NCI-H82 (cell line): ENCODE data around the gene AFAP1L1.

ENCODE experiments used
- DNase-seq: peaks from one replicate; lab custom pipeline; 2025; lab: John Stamatoyannopoulos, UW

Gene AFAP1L1

DNA sequence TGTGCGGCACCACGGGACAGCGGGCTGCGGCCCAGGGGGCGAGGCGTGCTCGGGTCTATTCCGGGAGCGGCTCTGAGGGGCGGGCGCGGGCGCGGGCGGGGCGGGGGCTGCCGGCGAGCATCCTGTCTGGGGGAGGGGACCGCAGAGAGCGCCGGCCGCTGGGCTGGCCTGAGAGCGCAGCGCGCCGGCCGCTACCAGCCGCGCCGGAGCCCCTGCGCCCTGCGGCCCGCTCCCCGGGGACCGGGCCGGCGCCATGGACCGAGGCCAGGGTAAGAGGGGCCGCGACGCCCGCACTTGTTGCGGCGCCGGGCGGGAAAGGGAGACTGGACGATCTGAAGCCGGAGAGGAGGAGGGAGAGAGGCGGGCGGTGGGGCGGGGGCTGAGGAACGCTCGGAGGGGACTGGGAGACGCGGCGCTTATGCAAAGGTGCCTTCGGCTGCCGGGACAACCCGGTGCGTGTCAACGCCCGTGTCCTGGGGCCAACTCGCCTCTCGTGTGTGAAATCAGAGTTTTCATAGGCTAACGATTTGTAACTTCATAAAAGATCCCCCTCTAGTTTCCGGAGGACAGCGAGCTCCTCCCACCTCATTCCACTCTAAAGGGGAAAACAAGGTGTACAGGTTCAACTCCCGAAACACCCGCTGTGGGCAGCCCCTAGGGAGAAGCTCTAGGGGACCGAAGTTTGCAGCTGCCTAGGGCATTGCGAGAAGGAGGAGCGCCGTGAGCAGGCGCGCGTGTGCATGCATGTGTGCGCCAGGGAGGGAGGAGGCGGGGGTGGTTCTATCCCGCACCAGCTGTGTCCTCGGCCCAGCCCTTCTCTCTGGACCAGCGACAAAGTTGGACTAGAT lies at the start of gene AFAP1L1:
Gene AFAP1L1 (plus strand): TSS at position 144 of the 848 bp plus-strand sequence. CDS start 110 bp downstream, at position 254.
- peak; percentile 73 for DNase-seq

- no peak for DNase-seq
Measured at GRCh38 chr5:149223081-149223848, 48.4 kb upstream of the AFAP1L1 start.

DNA sequence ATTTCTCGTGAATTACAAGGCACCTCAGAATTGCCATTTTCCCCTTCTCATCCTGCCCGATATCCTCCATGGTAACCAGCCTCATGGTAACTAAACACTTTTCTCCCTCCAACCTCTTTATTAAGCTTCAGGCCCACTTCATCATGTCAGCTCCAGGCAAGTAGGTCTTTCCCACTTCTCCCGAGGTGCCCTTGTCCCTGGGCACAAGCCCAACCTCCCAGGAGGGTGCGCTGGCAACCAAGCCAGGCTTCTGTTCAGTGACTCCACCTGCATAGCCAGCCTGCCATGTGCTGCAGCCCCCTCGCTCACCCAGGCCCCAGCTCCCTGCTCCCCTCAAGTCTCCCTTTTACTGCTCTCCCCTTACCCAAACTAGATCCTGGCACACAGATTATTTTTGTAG lies 47.4 kb upstream of the AFAP1L1 start:
- DNase-seq = no peak

DNA sequence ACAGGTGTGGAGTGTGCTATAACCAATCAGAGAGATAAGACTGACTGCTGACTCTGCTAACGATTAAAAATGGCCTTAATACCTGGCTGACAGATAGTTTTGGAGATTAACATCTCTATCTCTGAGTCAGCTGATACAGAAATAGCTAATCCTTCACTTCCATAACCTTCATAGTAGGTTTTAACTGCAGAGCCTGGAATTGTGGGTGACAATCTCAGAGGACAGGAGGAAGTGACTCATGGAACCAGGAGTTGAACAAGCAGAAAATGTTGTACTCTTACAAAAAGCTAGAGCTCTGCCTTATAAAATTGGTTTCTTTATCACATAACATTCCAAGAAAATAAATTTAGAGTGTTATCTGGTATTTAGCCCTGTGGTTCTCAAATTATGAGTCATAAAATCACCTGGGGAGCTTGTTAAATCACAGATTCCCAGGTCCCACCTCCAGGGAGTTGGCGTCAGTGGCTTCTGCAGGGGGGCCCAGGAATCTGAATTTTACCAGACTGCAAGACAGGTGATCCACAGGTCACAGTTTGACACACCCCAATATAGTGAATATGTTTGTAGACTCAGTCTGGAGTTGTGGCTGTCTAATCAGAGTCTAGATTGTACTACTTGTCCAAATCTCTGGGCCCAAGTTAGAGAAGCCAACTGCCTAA lies 44.4 kb upstream of the AFAP1L1 start:
- DNase-seq = peak; percentile 23

GRCh38 chr5:149228618-149229297 lies 42.9 kb upstream of the AFAP1L1 start:
- peak; percentile 77 for DNase-seq

DNA sequence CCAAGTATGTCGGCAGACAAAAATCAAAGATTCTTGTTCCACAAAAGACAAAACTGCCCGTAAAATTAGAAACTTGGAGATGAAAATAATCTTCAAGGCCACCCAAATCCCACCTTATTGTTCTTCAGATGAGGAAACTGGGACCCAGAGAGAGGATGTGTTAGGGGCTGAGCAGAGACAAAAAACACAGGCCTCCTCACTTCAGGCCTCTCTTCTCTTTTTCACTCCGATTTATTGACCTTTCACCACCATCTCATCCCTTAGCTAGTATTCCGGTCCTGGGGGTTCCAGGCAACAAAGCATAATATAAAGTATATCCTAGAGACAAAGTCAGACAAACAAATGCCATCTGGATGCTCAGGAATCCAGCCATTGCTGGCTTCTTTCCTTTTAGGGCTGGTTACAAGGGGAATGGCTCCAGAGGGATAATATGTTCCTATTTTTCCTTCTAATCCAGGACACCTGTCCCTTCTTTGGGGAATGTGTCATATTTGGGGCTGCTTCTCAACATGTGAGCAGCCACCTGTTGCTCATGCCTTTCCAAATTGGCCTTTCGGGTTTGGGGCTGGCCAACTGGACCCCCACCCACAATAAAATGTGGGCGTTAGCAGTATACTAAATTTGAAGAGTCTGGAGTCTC lies 42.2 kb upstream of the AFAP1L1 start:
- no peak for DNase-seq

GRCh38 chr5:149235841-149236240 lies 35.8 kb upstream of the AFAP1L1 start:
- no peak for DNase-seq

DNA sequence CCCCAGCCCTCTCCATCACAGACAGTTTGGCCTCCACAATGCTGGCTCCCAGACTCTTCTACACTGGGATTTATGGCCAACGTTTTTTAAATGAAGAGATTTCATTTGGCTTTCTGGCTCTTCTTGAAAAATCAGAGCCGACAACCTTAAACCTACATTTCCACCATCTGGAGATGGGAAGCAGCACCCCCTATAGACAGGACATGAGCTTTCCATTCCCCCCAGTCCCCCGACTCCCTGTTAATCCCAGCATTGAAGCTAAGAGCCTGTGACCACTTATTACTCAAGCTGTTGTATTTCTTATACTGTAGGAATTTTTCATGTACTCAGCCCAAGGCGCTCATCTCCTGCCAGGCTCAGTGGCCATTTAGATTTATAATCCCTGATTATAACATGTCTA lies 34.0 kb upstream of the AFAP1L1 start:
- DNase-seq = peak; percentile 45

GRCh38 chr5:149238540-149238939 lies 33.1 kb upstream of the AFAP1L1 start:
- no peak for DNase-seq

- DNase-seq = no peak
Measured at GRCh38 chr5:149239917-149240316, 31.7 kb upstream of the AFAP1L1 start.

DNA sequence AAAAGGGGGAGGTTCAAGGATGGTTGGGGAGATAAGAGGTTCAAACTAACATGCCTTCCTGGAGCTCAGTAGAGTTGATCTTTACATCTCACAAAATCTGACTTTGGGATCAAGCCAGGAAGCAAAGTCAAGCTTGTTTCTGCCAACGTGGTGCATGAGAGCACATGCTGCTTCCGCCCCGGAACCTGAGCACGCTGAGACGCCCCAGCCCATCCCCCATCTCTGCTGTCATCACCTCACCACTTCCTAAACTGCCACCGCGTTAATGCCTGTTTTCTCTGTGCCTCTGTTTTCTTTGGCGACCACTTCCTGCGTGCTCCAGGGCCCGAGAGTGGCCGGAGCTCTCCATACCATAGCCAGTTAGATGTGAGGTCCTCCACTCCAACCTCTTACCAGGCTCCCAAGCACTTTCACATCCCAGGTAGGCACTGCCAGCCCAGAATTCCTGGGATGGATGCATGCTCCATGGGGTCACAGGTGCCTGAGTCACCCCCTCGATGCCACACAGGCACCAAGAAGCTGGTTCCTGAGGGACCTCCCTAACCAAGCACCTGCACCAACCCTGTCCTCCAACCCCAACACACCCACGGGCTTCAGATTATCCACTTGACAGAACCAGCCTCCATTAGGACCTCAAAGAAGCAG lies 31.2 kb upstream of the AFAP1L1 start:
- DNase-seq = no peak

- DNase-seq = no peak
Measured at GRCh38 chr5:149242339-149242738, 29.3 kb upstream of the AFAP1L1 start.

DNA sequence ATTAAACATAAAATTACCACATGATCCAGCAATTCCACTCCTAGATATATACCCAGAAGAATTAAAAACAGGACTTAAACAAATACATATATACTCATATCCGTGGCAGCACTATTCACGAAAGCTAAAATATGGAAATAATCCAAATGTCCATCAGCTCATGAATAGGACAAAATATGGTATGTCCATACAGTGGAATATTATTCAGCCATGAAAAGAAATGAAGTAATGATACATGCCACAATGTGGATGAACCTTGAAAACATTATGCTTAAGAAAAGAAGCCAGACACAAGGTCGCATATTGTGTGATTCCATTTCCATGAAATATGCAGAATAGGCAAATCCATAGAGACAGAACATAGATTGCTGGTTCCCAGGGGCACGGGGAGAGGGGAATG lies 24.8 kb upstream of the AFAP1L1 start:
- DNase-seq = no peak

GRCh38 chr5:149247726-149248125 lies 23.9 kb upstream of the AFAP1L1 start:
- no peak for DNase-seq

DNA sequence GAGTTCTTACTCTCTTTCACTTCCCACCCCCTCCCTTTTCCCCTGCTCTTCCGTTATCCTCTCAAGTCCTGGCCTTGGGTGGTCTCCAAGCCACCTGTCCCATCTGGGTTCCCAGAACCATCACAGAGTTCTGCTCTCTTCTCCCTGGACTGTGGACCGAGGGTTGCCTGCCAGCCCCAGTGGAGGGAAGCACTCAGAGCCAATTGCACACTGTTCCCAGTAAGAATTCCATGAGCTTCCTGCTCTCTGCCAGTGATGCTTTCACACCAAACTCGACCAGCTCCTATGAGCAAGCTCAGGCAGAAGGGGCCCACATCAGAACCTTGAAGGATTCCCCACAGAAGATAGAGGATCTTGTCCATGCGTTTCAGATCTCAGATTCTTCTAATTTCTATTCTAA lies 20.1 kb upstream of the AFAP1L1 start:
- DNase-seq = no peak

DNA sequence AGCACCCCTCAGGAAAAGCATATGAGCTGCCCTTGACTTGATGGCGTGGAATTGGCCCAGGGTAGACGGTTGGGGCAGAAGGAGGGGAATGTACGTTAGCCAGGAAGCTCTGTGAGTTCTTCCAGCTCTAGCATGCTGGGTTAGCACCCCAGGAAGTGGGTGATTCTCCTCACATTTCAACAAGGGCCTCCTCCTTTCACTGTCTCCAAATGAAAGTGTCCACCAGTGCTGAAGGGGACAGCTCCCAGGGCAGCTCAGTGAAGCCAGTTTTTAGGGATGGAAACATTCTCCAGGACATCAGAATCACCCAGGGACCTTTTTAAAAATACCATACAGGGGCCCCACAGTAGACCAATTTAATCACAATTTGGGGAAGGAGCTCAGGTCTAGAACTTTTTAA lies 17.2 kb upstream of the AFAP1L1 start:
- no peak for DNase-seq

GRCh38 chr5:149256451-149256850 lies 15.2 kb upstream of the AFAP1L1 start:
- DNase-seq = no peak

DNA sequence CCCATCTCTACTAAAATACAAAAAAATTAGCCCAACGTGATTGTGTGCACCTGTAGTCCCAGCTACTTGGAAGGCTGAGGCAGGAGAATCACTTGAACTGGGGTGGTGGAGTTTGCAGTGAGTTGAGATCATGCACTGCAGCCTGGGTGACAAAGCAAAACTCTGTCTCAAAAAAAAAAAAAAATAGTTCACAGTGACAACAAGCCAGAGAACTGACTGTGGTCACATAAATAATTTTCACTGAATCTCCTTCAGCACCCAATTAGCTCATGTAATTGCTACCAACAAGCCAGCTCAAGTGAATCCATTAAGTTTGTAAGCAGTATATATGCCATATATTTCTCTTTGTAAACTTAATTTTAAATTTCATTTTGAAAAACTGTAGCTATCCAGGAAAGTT lies 14.5 kb upstream of the AFAP1L1 start:
- DNase-seq = no peak

- no peak for DNase-seq
Measured at GRCh38 chr5:149257889-149258705, 13.6 kb upstream of the AFAP1L1 start.

DNA sequence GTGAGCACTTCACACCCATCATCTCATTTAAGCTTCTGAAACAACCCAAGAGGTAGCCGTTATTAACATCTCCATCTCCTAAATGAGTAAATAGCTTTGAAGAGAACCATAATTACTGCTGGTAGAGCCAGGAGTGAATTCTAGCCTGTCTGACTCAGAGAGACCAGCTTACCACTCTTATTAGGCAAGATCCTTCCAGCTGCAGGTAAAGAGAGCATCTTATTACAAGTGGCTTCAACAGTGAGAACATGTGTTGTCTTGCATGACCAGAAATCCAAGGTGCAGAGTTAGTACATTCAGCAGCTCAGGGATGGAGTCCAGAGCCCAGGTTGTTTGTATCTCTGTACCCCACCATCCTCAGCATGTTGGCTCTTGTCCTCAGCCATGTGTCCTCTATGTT lies 10.9 kb upstream of the AFAP1L1 start:
- no peak for DNase-seq
